Suprapubic skin (tissue), 4 donors: ENCODE measurements around the gene ZNF324.

Experiments
- POLR2A ChIP-seq, 2 donors: fragments of 450-650 bp; IDR thresholded peaks; one replicate each; pipeline ENCODE4 v1.6.1; 2017; ENCODE audit warnings: antibody characterized with exemption in 2 of 2, mild to moderate bottlenecking in 2 of 2, moderate library complexity in 2 of 2
- POLR2AphosphoS5 ChIP-seq, 3 donors: sonication (generic); formaldehyde crosslinking; IDR thresholded peaks; one replicate each; pipeline ENCODE4 v1.6.1; 2017; ENCODE audit warnings: antibody characterized with exemption in 3 of 3
- TF ChIP-seq, protein P1 (sequence below), 2 donors: fragments of 200-600 bp in 1 of 2; fragments of 450-650 bp in 1 of 2; sonication (generic) in 1 of 2; IDR thresholded peaks; one replicate each; pipeline ENCODE4 v1.5.1; 2016 to 2019; ENCODE audit warnings: antibody characterized with exemption in 2 of 2, mild to moderate bottlenecking in 1 of 2, moderate library complexity in 1 of 2

DNA sequence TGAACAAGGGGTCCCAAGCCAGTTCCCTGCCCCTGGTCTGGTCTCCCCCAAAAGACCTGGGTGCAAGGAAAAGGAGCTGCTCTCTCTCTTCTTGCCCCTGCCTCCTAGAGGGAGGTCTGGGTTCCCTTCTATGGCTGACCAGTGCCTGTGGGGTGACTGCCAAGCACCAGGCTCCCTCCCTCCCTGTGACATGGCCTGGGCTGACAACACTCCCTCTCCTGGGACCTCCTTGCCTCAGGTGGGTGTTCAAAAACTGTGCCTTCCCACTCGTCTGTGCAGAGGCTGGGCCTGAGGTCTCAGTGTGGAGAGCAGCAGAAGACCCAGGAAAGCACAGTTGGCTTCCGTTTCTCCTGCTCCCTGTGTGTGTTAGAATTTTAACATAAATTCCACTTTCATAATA lies 14.0 kb downstream of the ZNF324 start:
- TF ChIP-seq POLR2A (IDR thresholded peaks at IDR 0.05), result no peak
- TF ChIP-seq, protein P1, sequence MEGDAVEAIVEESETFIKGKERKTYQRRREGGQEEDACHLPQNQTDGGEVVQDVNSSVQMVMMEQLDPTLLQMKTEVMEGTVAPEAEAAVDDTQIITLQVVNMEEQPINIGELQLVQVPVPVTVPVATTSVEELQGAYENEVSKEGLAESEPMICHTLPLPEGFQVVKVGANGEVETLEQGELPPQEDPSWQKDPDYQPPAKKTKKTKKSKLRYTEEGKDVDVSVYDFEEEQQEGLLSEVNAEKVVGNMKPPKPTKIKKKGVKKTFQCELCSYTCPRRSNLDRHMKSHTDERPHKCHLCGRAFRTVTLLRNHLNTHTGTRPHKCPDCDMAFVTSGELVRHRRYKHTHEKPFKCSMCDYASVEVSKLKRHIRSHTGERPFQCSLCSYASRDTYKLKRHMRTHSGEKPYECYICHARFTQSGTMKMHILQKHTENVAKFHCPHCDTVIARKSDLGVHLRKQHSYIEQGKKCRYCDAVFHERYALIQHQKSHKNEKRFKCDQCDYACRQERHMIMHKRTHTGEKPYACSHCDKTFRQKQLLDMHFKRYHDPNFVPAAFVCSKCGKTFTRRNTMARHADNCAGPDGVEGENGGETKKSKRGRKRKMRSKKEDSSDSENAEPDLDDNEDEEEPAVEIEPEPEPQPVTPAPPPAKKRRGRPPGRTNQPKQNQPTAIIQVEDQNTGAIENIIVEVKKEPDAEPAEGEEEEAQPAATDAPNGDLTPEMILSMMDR (IDR thresholded peaks at IDR 0.05), result no peak
- TF ChIP-seq POLR2AphosphoS5 (IDR thresholded peaks at IDR 0.05), result no peak
